HG03354 (cell line): Measurements from ENCODE around the gene PGM5.
"Not testable (repeated sequence)": the region's sequence is repeated elsewhere in the genome, so short reads cannot be mapped to it uniquely, and the experiment has no call there.

ENCODE experiments used
- ATAC-seq: cut with Tn5 transposase; IDR thresholded peaks from one replicate; pipeline ENCODE4 v1.9.1; 2021; ENCODE audit warnings: mild to moderate bottlenecking; ENCODE audit not compliant: unreplicated experiment, poor library complexity, severe bottlenecking

The PGM5 gene

GRCh38 chr9:68366933-68367547 lies 10.6 kb downstream of the PGM5 start:
- ATAC-seq = peak; percentile 64

GRCh38 chr9:68375789-68376188 lies 19.4 kb downstream of the PGM5 start:
- not testable (repeated sequence) for ATAC-seq

- ATAC-seq = peak; percentile 95
Observed at GRCh38 chr9:68377723-68378122, 21.3 kb downstream of the PGM5 start.

GRCh38 chr9:68383894-68384293 lies 27.5 kb downstream of the PGM5 start:
- ATAC-seq = peak; percentile 81

GRCh38 chr9:68389558-68389957 lies 33.1 kb downstream of the PGM5 start:
- not testable (repeated sequence) for ATAC-seq

- not testable (repeated sequence) for ATAC-seq
Observed at GRCh38 chr9:68390737-68391136, 34.3 kb downstream of the PGM5 start.

- ATAC-seq = not testable (repeated sequence)
Observed at GRCh38 chr9:68396411-68397094, 40.1 kb downstream of the PGM5 start.

GRCh38 chr9:68397095-68397423 lies 40.6 kb downstream of the PGM5 start:
- ATAC-seq = not testable (repeated sequence)

- not testable (repeated sequence) for ATAC-seq
Observed at GRCh38 chr9:68397796-68398195, 41.4 kb downstream of the PGM5 start.

GRCh38 chr9:68398324-68398723 lies 41.9 kb downstream of the PGM5 start:
- not testable (repeated sequence) for ATAC-seq

- ATAC-seq = not testable (repeated sequence)
Observed at GRCh38 chr9:68404421-68405185, 48.2 kb downstream of the PGM5 start.

- not testable (repeated sequence) for ATAC-seq
Observed at GRCh38 chr9:68411865-68412264, 55.5 kb downstream of the PGM5 start.

GRCh38 chr9:68412754-68413153 lies 56.3 kb downstream of the PGM5 start:
- not testable (repeated sequence) for ATAC-seq

GRCh38 chr9:68415065-68415464 lies 58.7 kb downstream of the PGM5 start:
- ATAC-seq = not testable (repeated sequence)

- ATAC-seq = no peak
Observed at GRCh38 chr9:68416936-68417564, 60.6 kb downstream of the PGM5 start.

- ATAC-seq = no peak
Observed at GRCh38 chr9:68417762-68418161, 61.4 kb downstream of the PGM5 start.

- no peak for ATAC-seq
Observed at GRCh38 chr9:68418259-68418845, 61.9 kb downstream of the PGM5 start.

GRCh38 chr9:68419901-68420300 lies 63.5 kb downstream of the PGM5 start:
- no peak for ATAC-seq

GRCh38 chr9:68426755-68427154 lies 70.3 kb downstream of the PGM5 start:
- ATAC-seq = no peak
